Thyroid gland (tissue), 4 donors: ENCODE results near the gene NCKAP5.

Source experiments
- CTCF ChIP-seq, 6 experiments: fragments of 200-600 bp in 3 of 6; fragments of 450-650 bp in 3 of 6; sonication (generic) in 3 of 6; IDR thresholded peaks; one replicate each; pipeline ENCODE4 v1.5.1; 2016 to 2019; ENCODE audit warnings: antibody characterized with exemption in 6 of 6, mild to moderate bottlenecking in 2 of 6, inconsistent platforms in 1 of 6, moderate library complexity in 1 of 6
- POLR2A ChIP-seq, 2 donors: fragments of 450-650 bp; IDR thresholded peaks; one replicate each; pipeline ENCODE4 v1.6.1; 2017; ENCODE audit warnings: antibody characterized with exemption in 2 of 2, mild to moderate bottlenecking in 2 of 2, moderate library complexity in 1 of 2

- TF ChIP-seq POLR2A (IDR thresholded peaks at IDR 0.05) (no peak), CTCF (IDR thresholded peaks at IDR 0.05) (no peak)
Measured at GRCh38 chr2:133502678-133503077, 65.6 kb downstream of the NCKAP5 start.
